Activated CD8-positive, alpha-beta memory T cell treated with anti-CD3 and anti-CD28 coated beads for 48 hours (primary cell): ENCODE measurements around the gene SLC15A1.
A peak's percentile ranks its signal among the peaks of the same experiment; 100 is the strongest.
"Not testable (repeated sequence)": the region's sequence is repeated elsewhere in the genome, so short reads cannot be mapped to it uniquely, and the experiment has no call there.

Experiments used
- DNase-seq, 3 experiments: peaks; one replicate each; pipeline ENCODE4 v3.0.0-alpha.2; 2020; ENCODE audit warnings: low read depth in 2 of 3, low spot score in 2 of 3

Gene SLC15A1

DNA sequence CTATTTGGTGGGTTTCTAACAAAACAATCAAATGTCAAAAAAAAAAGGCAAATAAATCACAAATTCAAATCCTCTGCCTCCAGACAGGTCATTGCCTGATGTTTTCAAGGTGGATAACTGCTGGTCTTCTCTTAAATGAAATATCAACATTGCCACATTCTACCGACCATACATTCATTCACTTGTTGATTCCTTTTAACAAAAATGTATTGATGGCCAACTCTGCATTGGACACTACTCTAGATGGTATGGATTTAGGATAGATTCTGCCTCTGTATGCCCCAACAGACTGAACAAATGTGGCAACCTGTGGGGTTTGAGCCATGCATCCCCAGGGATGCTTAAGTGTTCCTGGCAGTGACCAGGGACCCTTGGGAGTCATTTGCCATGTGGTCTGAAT lies 88.0 kb downstream of the SLC15A1 start:
- no peak for DNase-seq

DNA sequence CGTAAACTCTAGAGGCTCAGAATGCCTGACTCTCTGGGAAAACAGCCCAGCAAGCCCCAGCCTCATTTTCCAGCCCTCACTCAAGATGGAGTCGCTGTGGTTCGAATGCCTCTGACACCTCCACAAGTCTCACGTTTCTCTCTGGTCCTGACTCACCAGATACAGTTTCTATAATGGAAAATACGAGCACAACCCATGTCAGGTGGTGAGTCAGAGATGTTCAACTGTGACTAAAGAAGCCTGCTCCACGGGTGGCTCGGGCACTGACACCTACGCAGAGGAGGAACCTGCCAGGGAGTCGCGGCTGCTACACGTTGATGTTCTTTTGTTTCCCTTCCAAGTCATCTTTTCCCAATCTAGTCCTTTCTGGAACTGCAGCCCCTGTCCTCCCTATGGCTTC lies 88.4 kb downstream of the SLC15A1 start:
- DNase-seq: peak; percentile 21 to 37 (median 32)

DNA sequence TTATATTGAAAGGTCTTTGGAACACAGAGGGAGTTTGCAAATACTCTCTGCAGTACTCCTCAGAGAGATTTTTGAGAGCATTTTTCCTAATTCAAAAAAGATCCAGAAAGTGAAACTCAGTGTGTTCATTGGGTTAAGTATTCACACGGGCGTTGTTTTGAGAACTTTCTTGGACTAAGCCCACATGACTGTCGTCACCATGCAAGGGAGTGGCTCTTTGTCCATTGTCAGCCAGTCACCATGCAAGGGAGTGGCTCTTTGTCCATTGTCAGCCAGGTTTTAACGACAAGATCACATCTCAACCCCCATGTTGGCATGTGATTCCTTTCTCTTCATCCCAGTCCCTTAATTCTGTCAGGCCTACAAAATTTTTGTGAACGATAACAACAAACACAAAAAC lies 94.3 kb downstream of the SLC15A1 start:
- no peak for DNase-seq

DNA sequence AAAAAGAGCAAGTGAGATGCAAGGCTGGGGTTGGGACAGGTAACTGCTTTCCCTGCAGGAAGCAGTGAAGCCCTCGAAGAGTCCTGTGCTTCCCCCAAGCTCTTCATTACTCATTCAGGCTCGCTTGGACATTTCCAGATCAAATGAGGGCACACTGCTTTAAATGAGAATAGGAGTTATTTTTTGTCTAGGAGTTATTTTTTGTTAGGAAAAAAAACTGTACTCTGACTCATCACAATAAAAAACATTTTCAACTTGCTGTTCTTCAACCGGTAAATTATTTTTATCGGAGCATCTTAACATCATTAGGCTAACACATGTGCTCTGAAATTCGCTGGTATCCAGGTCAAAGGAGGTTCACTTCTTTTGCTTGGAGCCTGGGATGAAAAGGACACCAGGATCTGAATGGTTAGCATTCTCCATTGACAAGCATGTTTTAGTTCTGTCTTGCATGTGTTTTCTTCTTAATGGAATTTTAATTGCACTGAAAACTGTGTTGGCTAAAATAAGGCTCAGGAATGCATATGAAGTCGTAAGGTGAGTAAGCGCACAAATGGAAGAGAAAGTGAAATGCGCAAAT lies 94.9 kb downstream of the SLC15A1 start:
- no peak for DNase-seq

DNA sequence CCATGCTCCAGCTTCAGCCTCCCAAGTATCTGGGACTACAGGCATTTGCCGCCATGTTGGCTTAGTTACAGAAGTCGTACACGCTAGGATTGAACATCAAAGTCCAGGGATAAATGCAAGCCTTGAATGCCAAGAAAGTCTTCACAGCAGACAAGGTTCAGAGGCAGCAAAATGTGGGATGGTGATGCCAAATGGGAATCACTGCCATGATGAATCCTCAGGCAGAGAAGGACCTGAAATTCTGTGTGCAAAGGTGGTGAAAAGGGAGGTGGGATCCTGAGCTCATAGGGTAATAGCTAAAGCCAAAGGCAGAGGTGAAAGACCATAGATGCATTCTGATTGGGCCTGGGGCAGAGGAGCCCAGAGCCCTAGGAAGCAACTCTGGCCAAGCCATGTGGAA lies 96.2 kb downstream of the SLC15A1 start:
- DNase-seq: no peak

DNA sequence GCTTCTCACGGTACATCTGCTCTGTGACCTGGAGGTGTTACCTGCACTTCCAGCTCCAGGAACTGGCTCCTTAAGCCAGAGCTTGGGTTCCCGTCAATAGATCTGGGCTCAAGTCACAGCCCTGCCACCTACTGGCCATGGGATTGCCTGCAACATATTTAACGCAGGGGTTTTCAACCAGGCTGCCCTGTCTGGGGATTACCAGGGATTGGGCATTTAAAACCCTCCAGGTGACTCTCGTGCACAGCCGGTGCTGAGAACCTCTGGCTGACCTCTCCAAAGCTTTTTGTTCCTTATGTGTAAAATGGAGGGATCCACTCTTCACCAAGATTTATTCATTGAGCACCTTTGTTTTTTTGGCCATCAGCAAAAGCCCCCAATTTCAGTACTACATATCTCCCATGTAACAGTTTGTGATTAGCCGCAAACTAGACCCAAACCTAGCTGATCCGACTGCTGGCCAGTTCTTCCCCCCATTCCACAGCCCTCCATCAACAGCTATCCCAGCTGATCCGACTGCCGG lies 98.9 kb downstream of the SLC15A1 start:
- DNase-seq: peak; percentile 29 to 40 (median 36)

DNA sequence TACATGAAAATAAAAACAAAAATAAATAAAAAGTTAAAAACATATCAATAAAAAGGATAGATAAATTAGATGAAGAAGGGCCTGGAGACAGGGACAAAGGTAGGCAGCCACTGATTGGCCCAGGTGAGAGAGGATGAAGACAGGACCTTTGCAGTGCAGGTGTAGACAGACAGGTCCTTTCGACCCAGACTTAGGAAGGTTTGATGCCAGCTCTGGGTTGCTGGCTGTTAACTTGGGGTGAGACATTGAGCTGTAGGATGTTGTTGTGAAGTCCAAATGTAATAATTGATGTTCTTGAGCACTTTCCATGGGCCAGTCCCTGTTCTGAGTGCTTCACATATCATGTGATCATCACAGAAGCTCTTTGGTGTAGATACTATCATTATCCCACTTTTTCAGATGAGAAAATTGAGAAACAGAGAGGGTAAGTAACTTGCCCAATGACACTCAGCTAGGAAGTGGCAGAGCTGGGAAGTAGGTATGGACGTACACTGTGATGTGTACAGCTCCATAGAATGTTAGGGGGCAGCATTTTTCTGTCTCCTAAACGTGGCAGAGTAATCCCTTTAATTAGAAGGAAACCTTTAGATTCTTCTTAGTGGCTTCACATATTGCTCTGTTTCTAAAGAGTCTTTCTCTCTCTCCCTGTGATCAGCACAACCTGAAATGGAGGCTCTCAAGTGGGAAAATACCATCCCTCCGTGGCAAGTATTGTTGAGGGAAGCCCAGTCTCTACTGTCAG lies 99.6 kb downstream of the SLC15A1 start:
- DNase-seq: no peak

DNA sequence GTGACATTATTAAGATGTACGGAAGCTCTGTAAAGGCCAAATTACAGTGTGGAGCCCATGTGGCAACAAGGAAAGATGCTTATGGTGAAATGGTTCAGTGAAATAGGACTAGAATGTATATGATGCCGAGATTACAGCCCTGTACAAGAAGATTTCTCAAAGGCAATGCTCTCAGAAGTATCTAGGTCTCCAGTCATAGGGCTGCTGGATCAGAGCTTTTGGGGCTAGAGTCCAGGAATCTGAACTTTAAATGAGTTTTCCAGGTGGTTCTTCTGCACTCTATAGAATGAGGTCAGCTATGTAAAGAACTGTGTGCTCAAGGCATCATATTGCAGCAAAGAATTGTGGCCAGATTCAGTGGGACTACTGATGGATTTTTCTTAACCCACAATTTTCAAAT lies 100.2 kb downstream of the SLC15A1 start:
- DNase-seq: no peak

DNA sequence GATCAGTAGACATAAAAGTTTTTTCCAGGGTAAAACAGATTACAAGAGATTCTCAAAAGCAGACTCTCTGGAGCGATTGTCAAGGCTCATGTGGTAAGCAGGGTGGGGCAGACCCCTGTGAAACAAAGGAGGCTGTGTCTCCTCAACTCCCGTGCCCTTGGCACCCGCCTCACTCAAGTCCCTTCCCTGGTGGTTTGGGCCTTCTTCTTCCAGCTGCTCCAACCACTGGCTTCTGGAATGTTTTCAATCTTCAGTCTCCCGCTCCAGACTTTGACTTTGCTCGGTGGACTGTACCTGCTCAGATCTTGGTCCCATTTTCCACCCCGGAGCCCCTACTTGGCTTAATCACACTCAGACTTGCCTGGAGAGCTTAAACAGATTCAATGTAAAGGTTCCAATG lies 100.7 kb downstream of the SLC15A1 start:
- DNase-seq: no peak

DNA sequence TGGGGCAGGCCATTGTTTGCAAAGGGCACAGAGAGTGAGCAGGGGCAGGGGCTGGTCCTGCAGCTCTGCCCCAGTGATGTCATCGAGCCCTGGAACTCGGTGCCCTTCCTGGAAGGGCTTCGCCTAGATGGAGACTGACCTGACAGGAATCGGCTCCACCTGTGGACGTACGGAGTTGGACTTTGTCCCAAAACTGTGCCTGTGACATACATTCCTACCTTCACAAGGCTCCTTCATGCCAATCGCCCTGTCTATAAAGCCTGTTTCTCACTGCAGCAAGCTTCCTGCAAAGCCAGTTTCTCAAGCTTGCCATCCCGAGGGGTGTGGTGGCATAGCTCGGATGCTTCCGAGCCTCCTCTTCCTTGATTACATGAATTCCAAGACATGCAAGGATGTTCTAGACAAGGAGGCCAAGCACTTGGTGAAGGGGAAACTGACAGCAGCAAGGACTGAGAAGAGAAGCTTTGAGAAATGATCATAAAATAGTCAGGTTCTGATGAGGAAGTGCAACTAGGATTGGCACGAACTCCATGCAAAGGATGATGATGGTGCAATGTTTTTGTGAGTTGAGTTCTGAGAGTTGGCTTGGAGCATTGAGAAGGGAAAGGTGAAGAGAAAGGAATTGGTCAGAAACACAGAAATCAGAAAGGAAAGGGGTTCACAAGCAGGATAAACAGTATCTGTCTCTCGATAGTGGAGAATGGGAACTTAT lies 101.9 kb downstream of the SLC15A1 start:
- DNase-seq: no peak

DNA sequence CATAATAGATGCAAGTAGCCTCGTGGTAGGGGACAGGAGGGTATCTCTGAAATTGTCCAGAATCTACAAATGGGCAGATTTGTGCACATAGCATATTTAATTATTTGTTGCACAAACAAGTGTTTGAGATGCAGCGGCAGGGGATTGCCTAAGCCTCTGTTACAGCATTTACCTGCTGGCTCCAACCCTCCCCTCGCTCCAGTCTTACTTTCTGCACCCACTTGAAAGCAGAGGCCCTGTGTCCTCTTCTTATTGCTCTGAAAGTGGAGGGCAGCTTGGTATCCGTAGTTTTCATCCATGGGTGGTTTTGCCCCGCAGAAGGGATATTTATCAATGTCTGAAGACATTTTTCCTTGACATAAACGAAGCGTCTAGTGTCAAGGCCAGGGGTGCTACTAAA lies 102.6 kb downstream of the SLC15A1 start:
- no peak for DNase-seq

DNA sequence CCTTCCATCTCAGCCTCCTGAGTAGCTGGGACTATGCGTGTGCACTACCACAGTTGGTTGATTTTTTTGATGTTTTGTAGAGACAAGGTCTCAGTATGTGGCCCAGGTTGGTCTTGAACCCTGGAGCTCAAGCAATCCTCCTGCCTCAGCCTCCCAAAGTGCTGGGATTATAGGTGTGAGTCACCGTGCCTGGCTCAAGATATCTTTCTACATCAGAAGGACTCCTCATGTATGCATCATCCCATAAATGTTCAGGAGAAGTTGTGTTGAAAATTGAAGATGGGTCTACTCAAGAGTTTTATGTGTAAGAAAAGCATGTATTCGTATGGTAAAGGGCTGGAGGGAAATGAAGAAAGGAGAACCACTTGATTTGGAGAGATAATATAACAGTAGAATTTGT lies 103.8 kb downstream of the SLC15A1 start:
- no peak for DNase-seq

DNA sequence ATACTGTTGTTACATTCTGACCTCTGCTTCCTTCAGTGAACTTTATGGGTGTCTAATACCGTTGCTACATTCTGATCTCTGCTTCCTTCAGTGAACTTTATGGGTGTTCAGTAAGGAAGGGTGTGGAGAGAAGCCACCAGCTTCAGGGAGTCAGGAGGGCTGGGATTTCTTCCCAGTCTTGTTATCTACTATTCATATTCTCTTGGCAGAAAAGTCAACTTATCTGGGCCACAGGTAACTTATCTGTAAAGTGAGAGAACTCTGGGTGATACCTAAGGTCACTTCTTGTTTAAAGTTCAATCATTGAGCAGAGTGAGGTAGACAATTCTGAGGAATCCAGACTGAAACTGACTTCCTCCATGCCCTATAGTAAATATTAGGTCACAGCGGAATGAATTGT lies 104.3 kb downstream of the SLC15A1 start:
- no peak for DNase-seq

DNA sequence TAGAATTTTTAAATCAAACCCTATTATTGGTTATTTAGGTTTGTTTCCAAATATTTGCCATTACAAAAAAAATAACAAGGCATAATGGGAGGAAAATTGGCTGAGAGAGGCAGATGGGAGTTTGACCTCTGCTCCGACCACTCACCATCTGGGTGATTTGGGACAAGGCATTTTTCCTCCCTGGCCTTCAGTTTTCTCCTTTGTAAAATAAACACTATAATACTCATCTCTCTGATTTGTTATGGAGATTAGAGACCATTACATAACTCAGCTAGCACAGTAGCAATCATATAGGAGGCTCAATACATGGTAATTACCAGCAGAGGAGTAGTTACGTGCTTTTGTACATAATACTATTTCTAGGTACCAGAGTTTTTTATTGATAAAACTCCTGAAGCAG lies 105.4 kb downstream of the SLC15A1 start:
- no peak for DNase-seq

DNA sequence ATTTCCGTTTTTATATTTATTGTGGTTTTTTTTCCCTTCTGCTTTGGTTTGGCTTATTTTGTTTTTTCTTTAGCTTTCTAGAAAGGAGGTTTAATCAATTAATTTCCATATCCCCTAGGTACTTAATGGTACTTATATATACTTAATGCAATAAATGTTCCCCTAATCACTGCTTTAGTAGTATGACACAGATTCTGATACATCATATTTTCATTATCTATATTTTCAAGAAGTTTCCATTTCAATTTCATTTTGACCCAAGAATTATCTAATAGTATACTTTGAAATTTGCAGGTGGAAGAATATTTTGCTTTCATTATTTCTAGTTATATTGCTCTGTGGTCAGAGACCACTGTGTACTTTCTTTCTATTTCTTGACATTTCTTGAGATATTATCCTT lies 109.0 kb downstream of the SLC15A1 start:
- no peak for DNase-seq

DNA sequence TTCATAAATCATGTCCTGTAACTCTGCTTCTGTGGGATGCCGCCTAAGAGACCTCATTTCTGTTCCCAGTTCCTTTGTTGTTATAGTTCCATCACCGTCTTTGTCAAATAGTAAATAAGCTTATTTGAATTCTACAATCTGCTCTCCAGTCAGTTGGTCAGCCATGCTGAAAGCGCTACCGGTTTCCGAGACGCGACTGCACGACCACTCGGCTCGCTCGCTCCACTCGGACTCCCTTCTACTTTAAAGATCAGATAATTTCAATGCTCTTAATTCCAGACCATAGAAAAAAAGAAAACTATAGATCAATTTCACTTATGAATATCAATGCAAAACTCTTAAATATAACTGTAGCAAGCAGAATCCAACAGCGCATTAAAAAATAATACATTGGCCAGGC lies 111.4 kb downstream of the SLC15A1 start:
- DNase-seq: no peak

DNA sequence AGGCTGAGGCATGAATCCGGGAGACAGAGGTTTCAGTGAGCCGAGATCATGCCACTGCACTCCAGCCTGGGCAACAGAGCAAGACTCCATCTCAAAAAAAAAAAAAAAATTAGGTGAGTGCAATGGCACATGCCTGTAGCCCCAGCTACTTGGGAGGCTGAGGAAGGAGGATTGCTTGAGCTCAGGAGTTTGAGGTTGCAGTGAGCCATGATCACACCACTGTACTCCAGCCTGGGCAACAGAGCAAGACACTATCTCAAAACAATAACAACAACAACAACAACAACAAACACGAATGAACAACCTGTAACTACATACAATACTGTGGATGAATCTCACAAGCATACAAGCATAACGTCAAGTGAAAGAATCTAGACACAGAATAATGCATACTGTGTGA lies 112.7 kb downstream of the SLC15A1 start:
- DNase-seq: not testable (repeated sequence)

DNA sequence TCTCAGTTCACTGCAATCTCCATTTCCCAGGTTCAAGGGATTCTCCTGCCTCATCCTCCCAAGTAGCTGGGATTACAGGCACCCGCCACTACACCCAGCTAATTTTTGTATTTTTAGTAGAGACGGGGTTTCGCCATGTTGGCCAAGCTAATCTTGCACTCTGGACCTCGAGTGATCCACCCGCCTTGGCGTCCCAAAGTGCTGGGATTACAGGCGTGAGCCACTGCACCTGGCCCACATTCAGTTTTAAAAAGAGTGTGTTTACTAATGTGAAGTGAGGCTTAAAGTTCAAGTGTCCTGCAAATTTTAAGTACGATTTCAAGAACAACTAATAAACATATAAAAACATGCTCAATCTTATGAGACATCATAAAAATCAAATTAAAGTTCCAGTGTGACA lies 114.1 kb downstream of the SLC15A1 start:
- not testable (repeated sequence) for DNase-seq
